ENCODE measurements around the gene TKT.

Gene TKT

DNA sequence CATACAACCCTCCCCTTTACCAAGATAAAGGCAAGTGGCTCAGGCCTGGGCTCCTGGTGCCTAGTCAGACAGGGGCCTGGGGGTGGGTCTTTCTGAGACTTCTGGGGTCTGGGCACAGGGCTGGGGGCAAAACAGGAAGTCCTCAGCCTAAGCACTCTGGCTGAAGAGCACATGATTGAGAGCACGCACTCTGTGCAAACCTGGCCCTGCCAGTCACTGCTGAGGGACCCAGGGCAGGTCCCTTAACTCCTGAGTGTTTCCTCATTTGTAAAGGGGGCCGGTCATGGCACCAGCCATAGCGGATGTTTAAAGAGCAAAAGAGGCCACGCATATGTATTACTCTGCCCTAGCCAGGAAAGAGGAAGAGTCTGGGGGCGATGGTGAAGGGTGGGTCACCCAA lies 16.0 kb downstream of the TKT start:
- DNase-seq (ENCODE audit: low spot score), result no peak

DNA sequence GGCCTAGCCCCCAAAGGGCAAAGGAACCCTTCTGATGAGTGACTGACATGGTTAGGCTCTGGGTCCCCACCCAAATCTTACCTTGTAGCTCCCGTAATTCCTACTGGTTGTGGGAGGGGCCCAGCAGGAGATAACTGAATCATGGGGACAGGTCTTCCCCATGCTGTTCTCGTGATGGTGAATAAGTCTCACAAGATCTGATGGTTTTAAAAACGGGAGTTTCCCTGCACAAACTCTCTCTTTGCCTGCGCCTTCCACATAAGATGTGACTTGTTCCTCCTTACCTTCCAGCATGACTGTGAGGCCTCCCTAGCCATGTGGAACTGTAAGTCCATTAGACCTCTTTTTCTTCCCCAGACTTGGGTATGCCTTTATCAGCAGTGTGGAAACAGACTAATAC lies 16.9 kb downstream of the TKT start:
- no peak for DNase-seq (ENCODE audit: low spot score)

DNA sequence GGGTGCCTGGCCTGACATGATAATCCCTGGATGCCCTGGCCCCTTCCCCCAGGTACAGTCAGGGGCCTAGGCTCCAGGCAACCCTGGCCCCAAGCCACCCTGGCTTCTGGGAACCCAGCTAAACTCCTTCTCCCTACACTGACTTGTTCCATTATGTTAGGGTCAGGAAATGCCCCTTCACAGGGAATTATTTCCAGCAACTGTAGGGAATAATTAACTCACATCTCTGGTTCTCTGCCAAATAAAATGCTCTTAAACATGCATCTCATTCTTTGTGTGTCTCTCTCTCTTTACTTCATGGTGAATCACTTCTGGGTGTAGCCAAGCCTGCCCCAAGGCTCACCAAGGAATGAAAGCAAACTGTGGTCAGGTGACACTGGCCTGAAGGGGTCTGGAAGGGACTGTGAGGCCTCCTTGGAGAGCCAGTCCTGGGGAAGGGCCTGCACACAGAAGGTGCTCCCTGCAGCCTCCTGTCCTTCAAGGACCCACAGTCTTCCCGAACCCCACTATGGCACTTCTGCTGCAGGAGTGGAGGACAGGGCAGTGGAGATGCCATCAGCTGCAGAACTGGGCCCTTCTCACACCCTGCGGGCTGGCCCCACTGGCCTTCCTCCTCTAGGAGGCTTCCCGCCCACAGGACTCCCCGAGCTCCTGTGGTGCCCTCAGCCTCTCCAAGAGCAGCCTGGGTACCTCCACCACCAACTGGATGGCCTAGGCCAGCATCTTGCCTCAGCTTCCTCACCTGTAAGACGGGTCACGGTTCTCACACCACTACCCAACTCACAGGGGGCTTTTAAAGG lies 17.6 kb downstream of the TKT start:
- no peak for DNase-seq (ENCODE audit: low spot score)

DNA sequence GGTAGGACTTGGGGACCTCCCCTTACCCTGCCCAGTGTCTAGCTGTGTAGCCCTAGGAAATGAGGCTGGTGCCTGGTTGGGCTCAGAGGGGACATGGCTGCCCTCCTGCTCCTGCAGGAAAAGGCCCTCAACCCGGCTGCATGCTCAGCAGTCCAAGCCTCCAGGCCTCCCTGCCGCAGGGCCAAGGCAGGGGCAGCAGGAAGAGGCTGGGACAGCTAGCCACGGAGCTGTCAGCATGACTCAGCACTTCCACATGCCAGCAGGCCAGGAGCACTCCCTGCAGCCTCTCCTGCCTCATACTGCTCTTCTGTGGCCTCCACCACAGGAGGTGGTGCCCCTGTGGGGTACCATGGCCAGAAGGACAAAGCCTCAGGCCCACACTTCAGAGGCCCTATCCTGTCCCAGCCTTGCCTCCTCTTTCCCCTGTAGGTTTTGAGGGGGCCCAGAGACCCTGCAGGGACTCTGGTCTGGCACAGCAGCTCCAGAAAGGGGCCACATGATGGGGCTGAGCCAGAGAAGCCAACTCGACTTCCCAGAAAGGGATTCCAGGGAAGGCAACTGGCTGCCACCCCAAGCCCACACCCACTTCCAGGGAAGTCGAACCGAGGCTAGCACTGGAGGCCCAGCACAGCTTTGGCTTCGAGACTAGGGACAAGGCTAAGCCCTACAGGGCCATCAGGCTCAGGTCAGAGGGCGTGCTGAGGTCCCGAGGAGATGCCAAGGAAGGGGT lies 19.5 kb downstream of the TKT start:
- DNase-seq (ENCODE audit: low spot score), result no peak

DNA sequence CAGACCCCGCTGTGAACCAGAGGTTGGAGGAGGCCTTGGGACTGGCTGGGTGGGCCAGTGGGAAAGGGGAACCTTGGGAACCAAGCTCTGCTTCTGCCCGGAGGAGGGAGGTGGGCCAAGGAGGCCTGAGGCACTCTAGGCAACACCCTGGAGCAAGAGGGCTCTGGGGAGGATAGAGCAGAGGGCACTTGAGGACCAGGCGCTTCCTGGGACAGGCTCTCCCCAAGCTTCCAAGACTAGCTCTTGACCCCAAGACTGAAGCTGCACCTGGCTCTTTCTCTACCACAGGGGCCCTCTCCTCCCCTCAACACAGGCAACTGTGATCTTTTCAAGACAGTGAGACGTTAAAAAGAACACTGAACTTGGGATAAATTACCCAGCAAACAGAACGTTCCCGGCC lies 20.3 kb downstream of the TKT start:
- no peak for DNase-seq (ENCODE audit: low spot score)

DNA sequence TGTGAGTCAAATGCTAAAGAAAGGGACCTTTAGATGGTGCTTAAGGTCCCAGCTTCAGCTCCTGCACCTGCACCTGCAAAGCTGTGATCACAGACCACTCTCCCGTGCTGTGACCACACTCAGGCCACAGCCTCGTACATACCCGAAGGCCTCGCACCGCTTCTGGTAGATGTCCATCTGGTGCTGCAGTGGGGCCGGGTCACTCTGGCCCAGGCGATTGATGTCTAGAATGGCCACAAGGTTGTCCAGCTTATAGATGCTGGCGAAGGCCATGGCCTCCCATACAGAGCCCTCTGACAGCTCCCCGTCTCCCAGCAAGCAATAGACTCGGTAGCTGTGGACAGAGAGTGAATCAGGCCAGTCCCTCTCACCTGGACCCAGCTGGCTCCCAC lies 21.0 kb downstream of the TKT start:
- no peak for DNase-seq (ENCODE audit: low spot score)

DNA sequence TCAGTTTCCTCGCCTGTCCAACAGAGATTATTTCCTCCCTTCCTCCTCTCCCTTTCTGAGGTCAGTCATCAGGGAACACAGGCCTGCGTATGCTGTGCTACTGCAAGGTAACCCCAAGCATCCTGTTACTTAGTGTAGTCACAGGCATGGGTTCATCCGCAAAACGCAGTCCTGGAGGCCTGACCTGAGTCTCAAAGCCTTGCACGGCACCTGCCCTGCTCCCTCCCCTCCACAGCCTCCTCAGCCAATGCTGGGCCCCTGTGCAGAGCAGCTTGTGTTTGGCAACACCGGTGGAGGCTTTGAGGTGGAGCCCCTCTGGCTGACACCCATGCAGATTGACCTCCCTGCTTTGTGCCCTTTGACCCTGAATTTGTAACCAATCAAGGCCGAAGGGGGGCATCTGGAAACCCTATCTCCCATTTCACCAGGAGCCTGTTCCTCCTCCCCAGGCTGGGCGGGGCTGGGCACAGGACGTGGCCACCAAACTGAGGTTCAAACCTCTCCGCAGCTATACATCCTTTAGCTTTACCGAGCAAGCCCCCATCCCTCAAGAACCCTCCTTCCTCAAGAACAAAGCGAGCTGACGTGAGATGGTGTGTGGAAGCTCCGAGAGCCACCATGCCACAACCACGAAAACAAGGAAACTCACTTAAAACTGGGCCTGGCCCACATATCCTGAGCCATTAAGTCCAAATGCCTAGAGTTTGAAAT lies 21.5 kb downstream of the TKT start:
- no peak for DNase-seq (ENCODE audit: low spot score)

DNA sequence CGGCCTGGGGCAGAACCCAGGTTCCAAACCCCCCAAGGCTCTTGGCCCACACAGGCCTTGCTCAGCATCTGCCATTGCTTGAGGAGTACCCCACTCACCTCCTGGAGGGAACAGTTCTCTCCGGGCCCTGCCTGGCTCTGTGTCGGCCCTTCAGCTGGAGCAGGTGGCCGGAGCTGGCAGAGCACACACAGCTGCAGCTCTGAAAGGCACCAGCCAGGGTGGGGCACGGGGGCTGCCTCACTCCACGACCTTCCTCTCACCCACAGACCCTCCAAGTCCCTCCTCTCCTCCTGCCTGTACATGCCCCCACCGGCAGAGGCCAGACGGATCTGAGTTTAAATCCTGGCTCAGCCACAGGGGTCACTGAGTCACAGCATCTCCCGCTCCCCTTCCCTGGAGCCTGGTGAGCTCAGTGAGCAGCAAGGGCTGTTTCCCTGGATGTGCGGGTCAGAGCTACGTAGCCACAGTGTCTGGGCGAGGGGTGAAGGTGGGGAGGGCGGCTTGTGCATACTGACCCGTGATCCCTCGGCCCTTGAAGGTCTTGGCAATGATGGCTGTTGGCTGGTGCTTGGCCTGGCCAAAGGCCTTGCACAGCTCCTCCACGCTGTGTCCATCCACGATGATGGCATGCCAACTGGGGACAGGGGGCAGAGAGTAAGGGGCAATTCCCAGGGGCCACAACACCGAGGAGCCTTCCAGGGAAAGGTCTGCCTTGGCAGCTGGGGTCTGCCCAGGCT lies 23.0 kb downstream of the TKT start:
- DNase-seq (ENCODE audit: low spot score), result no peak

DNA sequence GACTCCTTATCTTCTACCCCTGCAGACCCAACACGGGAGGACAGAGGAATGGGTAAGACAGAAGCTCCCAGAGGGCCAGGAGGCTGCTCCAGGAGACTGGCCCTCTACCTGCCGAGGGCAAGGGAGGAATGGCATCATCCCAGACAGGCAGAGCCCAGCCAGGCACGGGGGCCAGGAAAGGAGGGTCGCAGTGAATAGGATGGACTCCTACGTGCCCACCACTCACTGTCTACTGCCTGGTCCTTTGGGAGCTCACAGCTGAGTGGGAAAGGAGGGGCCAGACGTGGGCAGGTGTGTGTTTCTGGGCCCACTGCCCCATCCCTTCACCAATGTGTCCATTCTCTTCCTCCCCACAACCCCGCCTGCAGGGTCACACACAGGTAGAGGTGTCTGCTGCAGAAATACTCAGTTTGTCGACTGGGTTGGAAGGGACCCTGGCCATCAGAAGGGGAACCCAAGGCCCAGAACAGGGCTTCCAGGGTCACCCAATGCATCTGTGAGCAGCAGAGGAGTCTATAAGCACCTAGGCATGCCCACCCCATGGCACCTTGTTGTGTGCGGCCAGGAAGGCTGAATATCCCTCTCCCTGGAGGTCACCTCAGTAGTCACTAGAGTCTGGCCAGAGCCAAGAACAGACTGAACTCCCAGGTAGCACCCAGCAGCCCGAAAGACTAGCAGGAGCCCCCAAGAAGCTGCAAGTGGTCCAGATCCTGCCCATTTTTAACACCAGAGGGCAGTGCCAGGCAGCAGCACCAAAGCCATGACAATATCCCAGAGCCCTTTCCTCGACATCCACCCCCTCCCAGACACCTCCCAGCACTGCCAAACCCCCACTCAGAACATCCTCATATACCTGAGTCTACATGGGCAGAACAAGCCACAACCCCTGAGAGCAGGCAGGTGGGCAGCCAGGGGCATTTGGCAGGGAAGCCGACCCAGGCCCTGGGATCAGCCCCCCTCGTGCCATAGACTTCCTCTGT lies 24.0 kb downstream of the TKT start:
- DNase-seq (ENCODE audit: low spot score), result no peak

DNA sequence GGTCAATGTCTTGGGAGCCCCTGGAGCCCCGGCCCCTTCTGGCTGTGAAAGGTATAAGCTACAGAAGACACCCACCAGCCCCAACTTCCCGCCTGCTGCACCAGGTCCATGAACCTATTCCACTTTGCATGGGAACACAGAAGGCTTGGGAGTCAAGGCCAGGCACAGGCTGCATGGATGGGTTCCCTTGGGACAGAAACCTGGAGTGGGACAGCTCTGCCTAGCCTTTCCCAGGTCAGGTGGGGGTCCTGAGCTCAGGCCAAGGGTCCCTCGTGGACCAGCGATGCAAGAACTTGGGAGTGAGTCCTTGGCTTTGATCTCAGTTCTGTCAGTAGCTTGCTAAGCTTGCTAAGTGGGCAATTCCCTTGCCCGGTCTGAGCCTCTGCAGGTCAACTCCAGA lies 25.0 kb downstream of the TKT start:
- no peak for DNase-seq (ENCODE audit: low spot score)

DNA sequence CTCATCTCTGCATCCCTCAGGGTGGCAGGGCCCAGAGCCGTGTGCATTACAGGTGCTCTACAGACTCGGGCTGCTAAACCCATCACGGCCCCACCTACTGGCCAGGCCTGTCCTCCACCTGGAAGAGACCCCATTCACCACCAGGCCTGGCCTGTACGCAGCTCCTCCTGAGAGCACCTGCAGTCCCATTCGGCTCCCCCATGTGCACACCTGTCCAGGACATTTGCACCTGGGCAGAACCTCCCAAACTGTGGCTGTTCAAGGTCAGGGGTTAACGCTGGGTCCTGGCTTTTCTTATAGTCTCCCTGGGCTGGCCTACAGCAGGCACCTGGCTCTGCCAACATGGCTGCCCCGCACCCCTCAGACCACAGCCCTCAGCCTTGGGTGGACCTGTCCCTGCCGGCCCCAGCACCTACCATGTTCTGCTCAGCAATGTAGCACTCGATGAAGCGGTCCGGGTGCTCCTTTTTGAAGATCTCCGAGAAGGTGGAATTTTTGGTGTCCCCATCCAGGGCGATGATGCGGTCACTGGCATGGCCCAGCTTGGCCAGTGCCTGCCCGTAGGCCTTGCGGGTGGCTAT lies 25.7 kb downstream of the TKT start:
- no peak for DNase-seq (ENCODE audit: low spot score)

DNA sequence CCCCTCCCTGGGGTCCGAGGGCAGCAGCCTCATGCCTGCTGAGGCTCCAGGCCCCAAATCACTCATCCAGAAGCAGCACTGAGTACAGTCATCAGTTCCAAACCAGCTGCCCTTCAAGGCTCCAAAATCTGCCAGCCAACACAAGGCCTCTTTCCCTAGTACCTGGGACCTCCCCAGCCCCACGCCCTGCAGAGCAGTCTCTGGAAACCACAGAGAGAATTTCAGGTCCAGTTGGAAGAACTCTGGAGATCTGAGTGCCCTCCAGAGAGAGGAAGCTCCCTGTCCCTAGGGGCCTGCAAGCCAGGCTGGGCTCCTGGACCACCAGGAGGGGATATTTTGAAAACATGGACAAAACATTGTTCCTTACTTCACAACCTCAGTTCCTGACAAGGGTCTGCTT lies 26.2 kb downstream of the TKT start:
- no peak for DNase-seq (ENCODE audit: low spot score)

DNA sequence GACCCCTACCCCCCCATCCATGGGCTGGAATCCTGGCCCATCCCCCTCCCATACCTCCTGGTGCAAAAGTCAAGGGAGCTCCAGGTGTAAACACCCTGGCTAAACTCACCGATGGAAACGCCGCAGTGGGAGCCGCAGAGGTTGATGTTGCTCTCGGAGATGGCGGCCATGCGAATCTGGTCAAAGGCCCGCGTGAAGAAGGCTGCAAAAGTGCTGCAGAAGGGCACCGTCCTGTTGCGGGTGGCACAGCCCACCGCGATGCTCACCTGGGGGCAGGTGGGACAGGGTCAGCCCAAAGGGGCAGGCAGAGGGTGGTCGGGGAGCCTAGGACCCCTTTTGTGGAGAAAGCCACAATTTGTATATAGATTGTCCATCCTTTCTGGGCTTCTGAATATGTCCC lies 26.7 kb downstream of the TKT start:
- no peak for DNase-seq (ENCODE audit: low spot score)

DNA sequence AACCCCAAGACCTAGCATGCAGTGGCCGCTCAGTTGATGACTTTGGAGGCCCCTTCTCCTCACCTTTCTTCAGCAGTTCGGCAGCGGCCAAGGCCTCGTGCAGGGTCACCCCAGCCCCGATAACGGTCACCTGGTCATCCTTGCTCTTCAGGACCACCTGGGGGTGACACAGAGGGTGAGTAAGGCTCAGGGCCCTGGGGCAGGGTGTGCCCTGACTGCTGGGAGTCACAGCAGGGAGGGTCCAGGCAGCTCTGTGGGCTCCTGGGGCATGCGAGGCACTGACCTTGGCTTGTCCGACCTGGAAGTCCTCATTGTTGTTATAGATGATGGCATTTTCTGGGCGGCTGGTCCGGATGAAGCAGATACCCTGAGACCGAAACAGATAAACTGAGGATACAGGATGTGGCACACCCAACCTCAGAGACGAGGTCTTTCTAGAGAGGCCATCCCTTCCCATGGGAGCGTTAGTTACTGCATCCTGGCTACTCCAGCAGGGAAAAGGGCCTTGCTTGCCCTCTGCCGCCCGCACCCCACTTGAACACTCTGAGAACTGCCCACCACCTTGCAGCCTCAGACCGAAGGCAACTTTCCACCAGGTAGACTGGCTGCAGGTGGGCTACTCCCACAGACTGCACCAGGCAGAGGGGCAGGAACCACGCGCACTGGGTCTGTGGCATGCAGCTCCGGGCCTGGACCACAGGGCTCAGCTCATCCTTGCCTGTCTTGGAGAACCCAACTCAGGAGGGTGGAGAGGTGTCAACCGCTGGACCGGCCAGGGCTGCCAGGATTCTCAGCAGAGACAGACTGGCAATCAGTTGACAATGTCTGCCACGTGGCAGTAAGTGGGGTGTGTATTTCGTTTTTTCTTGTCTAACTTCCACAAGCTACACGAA lies 27.6 kb downstream of the TKT start:
- no peak for DNase-seq (ENCODE audit: low spot score)

DNA sequence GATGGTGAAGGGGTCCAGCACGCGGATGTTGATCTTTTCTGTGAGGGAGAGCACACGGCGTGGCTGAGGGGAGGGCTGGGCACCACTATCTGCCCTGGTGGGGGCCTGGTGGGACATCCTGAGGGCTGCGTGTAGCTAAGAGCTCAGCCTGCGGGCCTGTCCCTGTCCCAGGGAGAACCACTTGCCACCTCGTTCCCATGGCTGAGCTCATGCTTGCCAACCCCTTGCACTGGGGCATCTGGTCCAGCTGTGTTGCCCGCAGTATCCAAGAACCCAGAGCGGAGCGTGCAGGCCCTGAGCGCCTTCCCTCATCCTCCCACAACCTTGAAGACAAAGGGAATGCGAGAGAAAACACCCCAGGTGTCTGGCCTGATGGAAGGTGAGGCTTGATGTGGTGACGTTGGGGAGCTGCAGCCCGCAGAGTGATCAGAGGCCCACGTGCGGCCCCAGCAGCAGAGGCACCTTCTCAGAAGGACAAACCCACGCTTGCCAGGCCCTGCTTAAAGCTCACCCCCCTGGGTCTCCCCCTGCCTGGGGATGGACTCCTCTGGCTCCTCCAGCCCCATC lies 28.9 kb downstream of the TKT start:
- DNase-seq (ENCODE audit: low spot score), result no peak

DNA sequence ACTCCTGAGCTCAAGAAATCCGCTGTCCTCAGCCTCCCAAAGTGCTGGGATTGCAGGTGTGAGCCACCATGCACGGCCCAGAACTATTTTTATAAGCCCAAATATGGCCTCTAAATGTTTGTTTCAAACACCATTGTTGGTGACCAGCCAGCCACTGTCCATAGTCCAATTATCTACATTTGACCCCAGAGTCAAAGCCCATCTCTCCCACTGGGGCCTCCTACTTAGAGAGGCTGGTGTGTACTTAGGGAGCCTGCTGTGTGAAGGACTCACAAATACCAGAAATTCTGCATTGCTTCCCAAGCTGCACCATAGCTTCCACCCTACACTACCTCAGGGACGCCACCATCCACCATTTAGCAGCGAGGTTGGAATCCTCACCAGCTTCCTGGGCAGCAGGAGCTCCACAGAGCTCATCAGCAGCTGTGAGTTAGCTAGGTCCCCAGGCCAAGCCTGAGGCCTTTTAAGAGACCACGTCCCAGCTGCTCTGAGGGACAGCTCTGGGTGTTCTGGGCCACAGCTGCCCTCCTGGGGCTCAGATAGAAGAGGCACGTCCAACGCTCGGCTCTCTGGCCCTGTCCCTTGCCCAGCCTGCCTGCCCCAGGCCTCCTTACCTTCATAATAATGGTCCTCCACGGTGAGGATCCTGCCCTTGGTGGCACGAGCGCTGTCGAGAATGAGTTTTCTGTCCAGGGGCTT lies 29.5 kb downstream of the TKT start:
- no peak for DNase-seq (ENCODE audit: low spot score)

DNA sequence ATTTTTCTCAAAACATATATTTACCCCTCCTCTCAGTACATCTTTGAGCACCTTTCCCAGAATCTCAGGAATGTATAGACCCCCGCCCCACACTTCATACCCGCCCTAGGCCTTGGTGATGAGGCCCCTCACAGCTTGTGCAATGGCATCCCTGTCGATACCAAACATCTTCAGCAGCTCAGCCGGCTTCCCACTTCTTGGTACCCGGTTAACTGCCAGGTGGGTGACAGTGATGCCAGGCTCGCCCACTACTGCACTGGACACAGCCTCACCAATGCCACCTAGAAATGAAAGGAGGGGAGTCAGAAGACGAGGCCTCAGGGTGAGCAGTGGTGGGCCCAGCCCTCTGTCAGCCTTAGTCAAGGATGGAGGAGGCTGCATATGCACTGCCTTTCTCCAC lies 30.2 kb downstream of the TKT start:
- no peak for DNase-seq (ENCODE audit: low spot score)

DNA sequence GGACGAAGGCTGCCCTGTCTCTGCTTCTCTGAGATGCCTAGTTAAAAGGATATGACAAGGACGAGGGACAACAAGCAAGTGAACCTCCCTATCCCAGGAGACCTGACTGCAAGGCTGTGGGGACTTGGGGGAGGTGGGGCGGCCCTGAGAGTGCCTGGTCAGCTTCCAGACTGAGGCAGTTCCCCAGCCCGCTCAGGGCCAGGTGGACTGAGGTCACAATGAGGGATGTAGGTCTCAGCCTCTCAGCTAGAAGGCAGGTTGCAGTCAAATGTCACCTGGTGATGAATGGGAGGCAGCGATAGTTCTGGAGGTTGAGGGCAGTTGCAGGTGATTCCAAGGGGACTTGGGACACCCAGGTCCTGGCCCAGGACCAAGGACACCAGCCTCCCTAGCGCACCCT lies 30.6 kb downstream of the TKT start:
- DNase-seq (ENCODE audit: low spot score), result no peak

DNA sequence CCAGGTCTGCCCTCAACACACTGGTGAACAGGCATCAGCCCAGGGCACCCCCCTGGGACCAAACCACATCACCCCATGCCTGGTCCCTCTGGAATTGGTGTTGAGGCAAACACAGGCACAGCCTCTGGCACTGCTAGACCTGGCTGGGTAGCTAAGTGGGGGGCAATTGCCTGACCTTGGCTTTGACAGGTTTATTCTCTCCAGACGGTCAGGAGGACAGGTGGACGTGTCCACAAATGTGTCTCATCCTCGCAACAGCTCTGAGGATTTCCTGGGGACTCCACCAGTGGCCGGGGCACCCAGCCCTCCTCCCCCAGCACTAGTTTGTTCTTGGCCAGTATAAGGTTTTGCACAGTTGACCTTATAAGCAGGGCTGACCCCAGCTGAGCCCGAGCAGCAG lies 31.3 kb downstream of the TKT start:
- DNase-seq (ENCODE audit: low spot score), result no peak
